K562 (cell line): ENCODE data around the gene PPP1R37. TPM values are rescaled to one million over a fixed set of nuclear protein-coding genes. Genes with fewer than 3 reads are reported as not detected.
A peak's percentile ranks its signal among the peaks of the same experiment; 100 is the strongest.

ENCODE experiments used
- ATAC-seq: fragments of 200-7000 bp; cut with Tn5 transposase; 3 replicates; pipeline ENCODE4 v1.9.1; 2020; ENCODE audit warnings: moderate library complexity
- BruUV-seq: library from RNA; stranded (reverse); fragments of 400-500 nt; replicated peaks from 2 replicates; lab custom pipeline; 2021; lab: Mats Ljungman, UMichigan
- CTCF ChIA-PET: fragments of 300-600 bp; formaldehyde crosslinking; extraction: SDS; loops from one replicate; lab custom pipeline; 2021; ENCODE audit warnings: low intra/inter-chr PET ratio; lab: Yijun Ruan, JAX
- POLR2A ChIA-PET: fragments of 300-600, 350-650 bp; sonication (Branson Sonifier 250); formaldehyde crosslinking; extraction: SDS; loops from one replicate; lab custom pipeline; 2021; ENCODE audit warnings: antibody characterized with exemption, inconsistent platforms; lab: Yijun Ruan, JAX
- DNase-seq, 4 experiments: peaks; one replicate each; pipeline versions ENCODE4 v3.0.0 to v3.0.0-alpha.2; 2011 to 2018; ENCODE audit warnings: low spot score in 3 of 4, mixed read lengths in 3 of 4; ENCODE audit errors: extremely low read depth in 1 of 4
- FAIRE-seq: peaks from 2 replicates; lab custom pipeline; 2011; peaks lifted over from hg19 to GRCh38; lab: Jason Lieb, UNC
- H2AFZ ChIP-seq: 2 replicates; pipeline ENCODE4 v1.6.0; 2011; ENCODE audit warnings: low read depth, low read length, control low read depth, inconsistent platforms
- H3K27ac ChIP-seq: fragments of 200-600 bp; 3 replicates; pipeline ENCODE4 v1.8.0; 2011; ENCODE audit warnings: low read depth, mild to moderate bottlenecking, control low read depth, inconsistent platforms, low read length, moderate library complexity, mixed read lengths; ENCODE audit errors: extremely low read depth
- H3K27me3 ChIP-seq, 2 experiments: fragments of 300-600 bp in 1 of 2; 2 replicates in 1 of 2; 3 replicates in 1 of 2; pipeline versions ENCODE4 v1.6.0 to v1.8.0; 2011; ENCODE audit warnings: inconsistent platforms in 2 of 2, low read length in 2 of 2, mild to moderate bottlenecking in 1 of 2, mixed read lengths in 1 of 2, moderate library complexity in 1 of 2; ENCODE audit not compliant: control insufficient read depth in 2 of 2, insufficient read depth in 2 of 2
- H3K36me3 ChIP-seq: fragments of 300-600 bp; 3 replicates; pipeline ENCODE4 v1.8.0; 2011; ENCODE audit warnings: mild to moderate bottlenecking, low read length, inconsistent platforms; ENCODE audit not compliant: control insufficient read depth, insufficient read depth
- H3K4me1 ChIP-seq, 2 experiments: fragments of 200-600 bp in 1 of 2; replicated peaks in 1 of 2; 2 replicates in 1 of 2; 3 replicates in 1 of 2; pipeline versions ENCODE4 v1.5.1 to v1.8.0; 2011; ENCODE audit warnings: inconsistent platforms in 2 of 2, low read length in 2 of 2, mild to moderate bottlenecking in 1 of 2, mixed read lengths in 1 of 2, moderate library complexity in 1 of 2; ENCODE audit not compliant: control insufficient read depth in 2 of 2, insufficient read depth in 2 of 2
- H3K4me2 ChIP-seq: 2 replicates; pipeline ENCODE4 v1.6.1; 2011; ENCODE audit warnings: low read length, control low read depth, inconsistent platforms, mixed read lengths; ENCODE audit not compliant: insufficient read depth
- H3K4me3 ChIP-seq: fragments of 200-600 bp; sonication (generic), shearing (Covaris generic); 2 replicates; pipeline ENCODE4 v1.5.1; 2016; ENCODE audit warnings: control low read depth, inconsistent platforms
- H3K79me2 ChIP-seq: fragments of 200-600 bp; 3 replicates; pipeline ENCODE4 v1.8.0; 2011; ENCODE audit warnings: low read length, inconsistent platforms; ENCODE audit not compliant: control insufficient read depth, insufficient read depth
- H3K9ac ChIP-seq, 2 experiments: 2 replicates each; pipeline versions ENCODE4 v1.6.0 to v1.6.1; 2011; ENCODE audit warnings: low read depth in 2 of 2, low read length in 2 of 2, control low read depth in 1 of 2, inconsistent platforms in 1 of 2, mild to moderate bottlenecking in 1 of 2, mixed read lengths in 1 of 2; ENCODE audit not compliant: insufficient read depth in 1 of 2
- H3K9me1 ChIP-seq: one replicate; pipeline ENCODE4 v1.6.0; 2011; ENCODE audit warnings: inconsistent platforms, mild to moderate bottlenecking, low read length, moderate library complexity; ENCODE audit not compliant: control insufficient read depth, insufficient read depth
- H3K9me3 ChIP-seq: replicated peaks from 2 replicates; pipeline ENCODE4 v1.5.1; 2011; ENCODE audit warnings: low read depth, low read length, inconsistent platforms; ENCODE audit not compliant: control insufficient read depth, insufficient read depth
- H4K20me1 ChIP-seq: replicated peaks from 2 replicates; pipeline ENCODE4 v1.6.1; 2011; ENCODE audit warnings: low read length, inconsistent platforms, mixed read lengths; ENCODE audit not compliant: control insufficient read depth, insufficient read depth
- CHD2 ChIP-seq: IDR thresholded peaks from 2 replicates; pipeline ENCODE4 v1.6.1; 2011; ENCODE audit warnings: low read depth, low read length
- EGR1 ChIP-seq: fragments of 450-650 bp; conservative IDR thresholded peaks from 2 replicates; pipeline ENCODE4 v1.6.1; 2017; ENCODE audit warnings: mild to moderate bottlenecking
- FOXJ2 ChIP-seq: fragments of 200-800 bp; sonication (Bioruptor generic); IDR thresholded peaks from 2 replicates; pipeline ENCODE4 v1.6.1; 2016; ENCODE audit warnings: missing genetic modification characterization, missing compliant biosample characterization
- FOXO4 ChIP-seq: fragments of 450-650 bp; formaldehyde crosslinking; IDR thresholded peaks from 2 replicates; pipeline ENCODE4 v1.4.0; 2020; ENCODE audit warnings: mild to moderate bottlenecking, moderate library complexity
- HMBOX1 ChIP-seq: sonication (generic); IDR thresholded peaks from 2 replicates; pipeline ENCODE4 v1.6.1; 2016
- LCOR ChIP-seq: sonication (generic); formaldehyde crosslinking; IDR thresholded peaks from 2 replicates; pipeline ENCODE4 v1.8.0; 2022; ENCODE audit warnings: mild to moderate bottlenecking, missing genetic modification reagents
- PBX2 ChIP-seq, 2 experiments: IDR thresholded peaks in 1 of 2; conservative IDR thresholded peaks in 1 of 2; 2 replicates each; pipeline ENCODE4 v1.6.1; 2016; ENCODE audit warnings: low read depth in 2 of 2, mild to moderate bottlenecking in 1 of 2, missing compliant biosample characterization in 1 of 2, missing genetic modification characterization in 1 of 2, moderate library complexity in 1 of 2
- PHF21A ChIP-seq: fragments of 450-650 bp; IDR thresholded peaks from 2 replicates; pipeline ENCODE4 v1.6.1; 2017; ENCODE audit warnings: low read depth, borderline replicate concordance
- PHF8 ChIP-seq: fragments of 200-600 bp; sonication (generic); IDR thresholded peaks from 2 replicates; pipeline ENCODE4 v1.6.1; 2012; ENCODE audit warnings: mixed run types, mild to moderate bottlenecking, inconsistent platforms, low read length, moderate library complexity, borderline replicate concordance
- POLR2G ChIP-seq: fragments of 200-400 bp; formaldehyde crosslinking; IDR thresholded peaks from 2 replicates; pipeline ENCODE4 v1.6.1; 2017; ENCODE audit warnings: low read depth, mild to moderate bottlenecking, antibody characterized with exemption, low read length, moderate library complexity
- RBM17 ChIP-seq: fragments of 200-400 bp; formaldehyde crosslinking; IDR thresholded peaks from 2 replicates; pipeline ENCODE4 v1.6.1; 2017; ENCODE audit warnings: low read depth, mild to moderate bottlenecking, low read length, borderline replicate concordance
- RHOXF2B ChIP-seq: fragments of 250-450 bp; sonication (Bioruptor Pico); conservative IDR thresholded peaks from 2 replicates; pipeline ENCODE4 v1.5.1; 2021
- TFE3 ChIP-seq: fragments of 450-650 bp; formaldehyde crosslinking; IDR thresholded peaks from 2 replicates; pipeline ENCODE4 v1.4.0; 2020; ENCODE audit warnings: mild to moderate bottlenecking, mixed read lengths
- ZNF24 ChIP-seq: fragments of 450-650 bp; IDR thresholded peaks from 2 replicates; pipeline ENCODE4 v1.6.1; 2016
- ZNF644 ChIP-seq: fragments of 200-800 bp; sonication (Bioruptor generic); IDR thresholded peaks from 2 replicates; pipeline ENCODE4 v1.6.1; 2016; ENCODE audit warnings: low read depth, missing genetic modification characterization, missing compliant biosample characterization
- WGBS: fragments of 100-300 bp; shearing (Covaris generic); methylation state at CpG from one replicate; pipeline ENCODE4 v1.1.6; 2016; ENCODE audit warnings: low coverage, mixed read lengths; ENCODE audit not compliant: insufficient coverage; ENCODE audit errors: missing lambda C conversion rate; 5-methylcytosine and 5-hydroxymethylcytosine counted together
- in situ Hi-C: fragments of 300-500 bp; cut with MboI; formaldehyde crosslinking; loops from 4 replicates; pipeline ENCODE4 v1.15.0; 2018; ENCODE audit warnings: inconsistent platforms, mixed read lengths
- intact Hi-C: fragments of 100-400 bp; cut with micrococcal nuclease; formaldehyde crosslinking; loops from 2 replicates; pipeline ENCODE4 v1.14.2; 2022
- polyA plus RNA-seq, 8 experiments: library from polyadenylated mRNA; depleted of rRNA in 4 of 8; stranded (reverse) in 5 of 8; unstranded in 3 of 8; fragments of >200 nt; fragmentation: Nextera tagmentation in 2 of 8; fragmentation: Illumina TruSeq in 1 of 8; extraction: Ambion mirVana in 2 of 8; extraction: Trizol in 1 of 8; gene quantifications; 2 replicates each; pipeline versions ENCODE4 v1.2.1 to v1.2.3, GENCODE V29; 2011 to 2014; ENCODE audit warnings: inconsistent platforms in 1 of 8, missing spikeins in 1 of 8
- total RNA-seq, 7 experiments: library from RNA; depleted of rRNA in 6 of 7; stranded (reverse); fragments of >200 nt in 6 of 7; fragmentation: Illumina TruSeq in 2 of 7; extraction: Trizol in 2 of 7; gene quantifications; 2 replicates each; pipeline versions ENCODE4 v1.2.1 to v1.2.3, GENCODE V29; 2011 to 2021; ENCODE audit warnings: low replicate concordance in 1 of 7

The PPP1R37 gene
- total and polyA plus RNA-seq, 9 of the 15 experiments (the other 6 are each of a cell fraction or from before 2014, with no cell fraction given), result 0.04 to 20.3 (median 7.3) TPM

- TF ChIP-seq TFE3 (CRISPR knock-in tag) (no peak), ZNF24 (no peak), EGR1 (peak; percentile 77), POLR2G (no peak)
Observed at GRCh38 chr19:45117167-45117594, 24.2 kb downstream of the PPP1R37 start (continued).

- CTCF ChIA-PET, result no interaction called here
- POLR2A ChIA-PET, result interaction anchor here (0.6 to 1.9 kb wide), 5 partner anchors 10 to 39 kb away, joined by 3 to 14 read pairs (median 4); partner anchors contain the start of genes GEMIN7 and PPP1R37
- BruUV-seq, result no TSS peak
- no peaks in the 10 kb centered on the region for H3K27me3 ChIP-seq
- H3K79me2 ChIP-seq, result peaks cover 67% of the 10 kb centered on the region
- in situ Hi-C loops, result no loop called here
- no peak overlapping the region for H3K4me3 ChIP-seq
- H3K9ac ChIP-seq, result peak overlapping the region in 1 of 2 experiments; percentile 82; a peak in 1 of 4 replicates
- no peaks in the 10 kb centered on the region for H3K9me3 ChIP-seq
- peaks cover 23% of the 10 kb centered on the region; the same call in 2 of the 3 replicates for H3K36me3 ChIP-seq
- FAIRE-seq (no peak), ATAC-seq (no peak), DNase-seq (no peak)
- H3K9me1 ChIP-seq, result peaks cover 6% of the 10 kb centered on the region
- WGBS, result 72% methylated on average over 12 of the region's 12 CpGs
- no peak overlapping the region for H3K27ac ChIP-seq
- intact Hi-C loops, result no loop called here
- no peak overlapping the region for H3K4me2 ChIP-seq
- H4K20me1 ChIP-seq, result peaks cover 39% of the 10 kb centered on the region
- no peak overlapping the region for H2AFZ ChIP-seq
- peaks cover 4 to 37% of the 10 kb centered on the region in 2 experiments; a peak in 4 of 5 replicates for H3K4me1 ChIP-seq
- no peak for TF ChIP-seq FOXJ2
- no peak for TF ChIP-seq PBX2 (CRISPR knock-in tag; IDR thresholded peaks at IDR 0.05; ENCODE audit: low read depth)
- no peak for TF ChIP-seq PBX2 (tag; conservative IDR thresholded peaks at IDR 0.05; ENCODE audit: low read depth)
- no peak for TF ChIP-seq FOXO4 (CRISPR knock-in tag)
- no peak for TF ChIP-seq RHOXF2B (CRISPR knock-in tag)
- no peak for TF ChIP-seq PHF21A
- no peak for TF ChIP-seq HMBOX1
- TF ChIP-seq CHD2, result no peak
- TF ChIP-seq LCOR (CRISPR knock-in tag), result no peak
- no peak for TF ChIP-seq RBM17
- TF ChIP-seq ZNF644 (tag), result no peak
- TF ChIP-seq PHF8, result no peak
- no peak for TF ChIP-seq POLR2G
Observed at GRCh38 chr19:45117671-45118070, 24.7 kb downstream of the PPP1R37 start.
